GM18951 (cell line): ENCODE data around the gene PAQR5.
"Not testable (repeated sequence)": the region's sequence is repeated elsewhere in the genome, so short reads cannot be mapped to it uniquely, and the experiment has no call there.

Experiments used
- POLR2A ChIP-seq: IDR thresholded peaks from 4 replicates; pipeline ENCODE4 v1.6.1; 2011; ENCODE audit warnings: mild to moderate bottlenecking; ENCODE audit not compliant: insufficient read length, insufficient read depth; ENCODE audit errors: extremely low read depth
- in situ Hi-C: fragments of 300-500 bp; cut with MboI; formaldehyde crosslinking; loops from one replicate; pipeline ENCODE4 v1.12.0; 2022; ENCODE audit warnings: low sequenced_read_pairs, mixed read lengths, inconsistent platforms; ENCODE audit not compliant: unreplicated experiment

Gene PAQR5

GRCh38 chr15:69288011-69288410 is 10.7 kb upstream of the PAQR5 start:
- no peak for TF ChIP-seq POLR2A
- in situ Hi-C loops = no loop called here

- no peak for TF ChIP-seq POLR2A
- in situ Hi-C loops = no loop called here
These were observed 10.0 kb upstream of the PAQR5 start for GRCh38 chr15:69288531-69289341.

GRCh38 chr15:69289342-69290146 is 9.2 kb upstream of the PAQR5 start:
- in situ Hi-C loops = no loop called here
- no peak for TF ChIP-seq POLR2A

- TF ChIP-seq POLR2A = no peak
- in situ Hi-C loops = no loop called here
These were observed 8.2 kb upstream of the PAQR5 start for GRCh38 chr15:69290346-69291164.

- in situ Hi-C loops = not testable (repeated sequence)
These were observed 7.1 kb upstream of the PAQR5 start for GRCh38 chr15:69291651-69292050.

GRCh38 chr15:69292826-69293420 is 5.8 kb upstream of the PAQR5 start:
- no peak for TF ChIP-seq POLR2A
- in situ Hi-C loops = no loop called here

GRCh38 chr15:69293741-69294615 is 4.7 kb upstream of the PAQR5 start:
- TF ChIP-seq POLR2A = no peak
- in situ Hi-C loops = no loop called here

- in situ Hi-C loops = no loop called here
- TF ChIP-seq POLR2A = no peak
These were observed 2.1 kb upstream of the PAQR5 start for GRCh38 chr15:69296606-69297005.

GRCh38 chr15:69297642-69298353 is 914 bp upstream of the PAQR5 start:
- TF ChIP-seq POLR2A = no peak
- in situ Hi-C loops = no loop called here

GRCh38 chr15:69298354-69298696 is 387 bp upstream of the PAQR5 start:
- in situ Hi-C loops = no loop called here
- no peak for TF ChIP-seq POLR2A

GRCh38 chr15:69299451-69299886 is 757 bp downstream of the PAQR5 start:
- no peak for TF ChIP-seq POLR2A
- in situ Hi-C loops = no loop called here
